ENCODE data around the gene MTREX. TPM values are rescaled to one million over a fixed set of nuclear protein-coding genes. Genes with fewer than 3 reads are reported as not detected.

Gene MTREX
- total RNA-seq, 1 experiment from 2014 or later: 123 TPM

GRCh38 chr5:55392669-55393068 lies 84.9 kb downstream of the MTREX start:
- Histone ChIP-seq H2AFZ (ENCODE audit: low read length) (no peak overlapping the region), H2AK5ac (ENCODE audit: insufficient read length, low read length) (no peak overlapping the region), H3K23ac (ENCODE audit: insufficient read length, low read depth, low read length) (no peak overlapping the region), H3K18ac (ENCODE audit: insufficient read length, low read depth, low read length) (no peak overlapping the region), H3K14ac (ENCODE audit: insufficient read depth, low read length) (no peak overlapping the region), H3K4ac (ENCODE audit: low read depth, low read length) (no peak overlapping the region), H3K4me1 (ENCODE audit: insufficient read depth, low read length) (no peaks in the 10 kb centered on the region; the same call in 1 of the 2 replicates), H3K56ac (ENCODE audit: insufficient read length, low read depth, low read length) (no peak overlapping the region), H2BK5ac (ENCODE audit: insufficient read length, low read length) (no peak overlapping the region), H3K4me2 (ENCODE audit: insufficient read depth, insufficient read length, low read length) (no peak overlapping the region), H4K91ac (ENCODE audit: insufficient read length, low read depth, low read length) (no peak overlapping the region), H4K8ac (replicated peaks; ENCODE audit: insufficient read length, low read depth, low read length) (no peak overlapping the region), H2BK15ac (ENCODE audit: low read depth, low read length) (no peak overlapping the region), H3K23me2 (ENCODE audit: insufficient read length, low read depth, low read length, poor library complexity, severe bottlenecking) (no peaks in the 10 kb centered on the region), H3K79me1 (ENCODE audit: insufficient read depth, low read depth, low read length, poor library complexity, severe bottlenecking) (peaks cover 2% of the 10 kb centered on the region), H3K27me3 (ENCODE audit: insufficient read depth, low read length) (no peaks in the 10 kb centered on the region), H2BK20ac (ENCODE audit: low read depth, low read length, poor library complexity, severe bottlenecking) (no peak overlapping the region), H3K79me2 (ENCODE audit: insufficient read depth, low read length) (no peaks in the 10 kb centered on the region), H3T11ph (ENCODE audit: low read length) (no peak overlapping the region), H3K27ac (ENCODE audit: insufficient read length, low read depth, low read length) (no peak overlapping the region), H2BK120ac (ENCODE audit: low read depth, low read length, poor library complexity, severe bottlenecking) (no peak overlapping the region), H3K9ac (ENCODE audit: extremely low read depth, insufficient read length, low read length) (no peak overlapping the region), H4K5ac (ENCODE audit: insufficient read length, low read depth, low read length) (no peak overlapping the region), H2BK12ac (ENCODE audit: insufficient read length, low read depth, low read length) (no peak overlapping the region), H4K20me1 (ENCODE audit: control insufficient read depth, insufficient read depth, insufficient read length) (no peaks in the 10 kb centered on the region), H3K9me3 (ENCODE audit: control insufficient read depth, low read depth, low read length) (peaks cover 8% of the 10 kb centered on the region)
- H3K36me3 Mint-ChIP-seq (ENCODE audit: insufficient read depth in 1 of 3, low read depth in 3 of 3): peaks cover 43 to 75% (median 68%) of the 10 kb centered on the region in 3 experiments
- no CpG with 5 or more reads among the region's 1 CpG for WGBS (ENCODE audit: extremely low coverage, insufficient read length, low lambda C conversion rate)
- TF ChIP-seq, protein P1, sequence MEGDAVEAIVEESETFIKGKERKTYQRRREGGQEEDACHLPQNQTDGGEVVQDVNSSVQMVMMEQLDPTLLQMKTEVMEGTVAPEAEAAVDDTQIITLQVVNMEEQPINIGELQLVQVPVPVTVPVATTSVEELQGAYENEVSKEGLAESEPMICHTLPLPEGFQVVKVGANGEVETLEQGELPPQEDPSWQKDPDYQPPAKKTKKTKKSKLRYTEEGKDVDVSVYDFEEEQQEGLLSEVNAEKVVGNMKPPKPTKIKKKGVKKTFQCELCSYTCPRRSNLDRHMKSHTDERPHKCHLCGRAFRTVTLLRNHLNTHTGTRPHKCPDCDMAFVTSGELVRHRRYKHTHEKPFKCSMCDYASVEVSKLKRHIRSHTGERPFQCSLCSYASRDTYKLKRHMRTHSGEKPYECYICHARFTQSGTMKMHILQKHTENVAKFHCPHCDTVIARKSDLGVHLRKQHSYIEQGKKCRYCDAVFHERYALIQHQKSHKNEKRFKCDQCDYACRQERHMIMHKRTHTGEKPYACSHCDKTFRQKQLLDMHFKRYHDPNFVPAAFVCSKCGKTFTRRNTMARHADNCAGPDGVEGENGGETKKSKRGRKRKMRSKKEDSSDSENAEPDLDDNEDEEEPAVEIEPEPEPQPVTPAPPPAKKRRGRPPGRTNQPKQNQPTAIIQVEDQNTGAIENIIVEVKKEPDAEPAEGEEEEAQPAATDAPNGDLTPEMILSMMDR (conservative IDR thresholded peaks at IDR 0.05): no peak
- H3K4me1 Mint-ChIP-seq: peaks cover 7 to 10% of the 10 kb centered on the region in 2 experiments; a peak in 3 of 4 replicates
- peaks cover 4 to 17% of the 10 kb centered on the region in 2 experiments; a peak in 4 of 5 replicates for H3K9me3 Mint-ChIP-seq
- DNase-seq: no peak
- no peak overlapping the region for H3K27ac Mint-ChIP-seq
- H3K27me3 Mint-ChIP-seq (ENCODE audit: low read depth): no peaks in the 10 kb centered on the region
- H3K4me3 Mint-ChIP-seq: no peak overlapping the region
